ENCODE results near the gene CYTH3.

CYTH3 gene

DNA sequence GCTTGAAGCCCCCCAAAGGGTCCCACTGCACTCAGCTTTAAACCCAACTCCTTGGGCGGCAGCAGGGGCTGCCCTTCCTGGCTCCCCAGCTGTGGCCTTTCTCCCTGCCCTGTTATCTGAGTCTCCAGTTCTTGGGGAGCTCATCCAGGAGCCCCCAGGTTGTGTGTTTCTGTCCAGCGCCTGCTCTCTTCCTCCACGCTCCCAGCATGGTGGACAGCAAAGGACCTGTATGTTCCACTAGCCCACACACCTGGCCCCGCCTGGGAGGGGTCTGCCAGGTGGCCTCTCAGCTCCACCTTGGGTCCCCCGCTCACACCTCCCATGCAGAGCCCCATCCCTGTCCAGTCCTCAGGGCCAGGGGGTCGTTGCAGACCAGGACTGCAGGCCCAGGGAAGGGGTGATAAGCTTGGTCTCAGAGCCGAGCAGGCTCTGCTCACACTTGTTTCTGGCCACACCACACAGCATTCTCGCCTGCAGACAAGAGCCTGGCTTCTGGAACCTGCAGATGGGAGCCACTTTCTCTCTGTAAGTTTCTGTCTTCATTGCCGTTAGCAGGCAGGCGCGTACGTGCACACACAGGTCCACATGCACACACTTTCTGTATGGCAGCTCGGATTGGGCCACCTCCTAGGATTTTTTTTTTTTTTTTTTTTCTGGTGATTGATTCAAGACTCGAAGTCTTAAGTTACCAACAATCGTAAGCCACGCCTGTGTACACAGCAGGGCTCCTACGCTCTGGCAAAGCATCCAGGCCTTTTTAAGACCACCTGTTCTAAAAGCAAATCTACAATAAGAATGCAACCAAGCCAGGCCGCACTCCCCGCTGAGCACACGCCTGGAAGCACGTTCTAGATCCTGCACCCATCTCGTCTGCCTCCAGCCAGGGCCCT is 104.6 kb downstream of the CYTH3 start:
- Histone ChIP-seq H3K4me1 (ENCODE audit: insufficient read depth, poor library complexity, severe bottlenecking) (no peaks in the 10 kb centered on the region), H3K9me3 (ENCODE audit: severe bottlenecking) (no peaks in the 10 kb centered on the region), H3K4me3 (ENCODE audit: severe bottlenecking) (no peak overlapping the region), H3K27me3 (ENCODE audit: insufficient read depth, poor library complexity, severe bottlenecking) (no peaks in the 10 kb centered on the region), H3K27ac (ENCODE audit: poor library complexity, severe bottlenecking) (no peak overlapping the region), H3K36me3 (ENCODE audit: low read depth) (peaks cover 50% of the 10 kb centered on the region)
- ATAC-seq (ENCODE audit: low read depth) (no peak), DNase-seq (ENCODE audit: low spot score) (no peak)
- TF ChIP-seq, protein P1, sequence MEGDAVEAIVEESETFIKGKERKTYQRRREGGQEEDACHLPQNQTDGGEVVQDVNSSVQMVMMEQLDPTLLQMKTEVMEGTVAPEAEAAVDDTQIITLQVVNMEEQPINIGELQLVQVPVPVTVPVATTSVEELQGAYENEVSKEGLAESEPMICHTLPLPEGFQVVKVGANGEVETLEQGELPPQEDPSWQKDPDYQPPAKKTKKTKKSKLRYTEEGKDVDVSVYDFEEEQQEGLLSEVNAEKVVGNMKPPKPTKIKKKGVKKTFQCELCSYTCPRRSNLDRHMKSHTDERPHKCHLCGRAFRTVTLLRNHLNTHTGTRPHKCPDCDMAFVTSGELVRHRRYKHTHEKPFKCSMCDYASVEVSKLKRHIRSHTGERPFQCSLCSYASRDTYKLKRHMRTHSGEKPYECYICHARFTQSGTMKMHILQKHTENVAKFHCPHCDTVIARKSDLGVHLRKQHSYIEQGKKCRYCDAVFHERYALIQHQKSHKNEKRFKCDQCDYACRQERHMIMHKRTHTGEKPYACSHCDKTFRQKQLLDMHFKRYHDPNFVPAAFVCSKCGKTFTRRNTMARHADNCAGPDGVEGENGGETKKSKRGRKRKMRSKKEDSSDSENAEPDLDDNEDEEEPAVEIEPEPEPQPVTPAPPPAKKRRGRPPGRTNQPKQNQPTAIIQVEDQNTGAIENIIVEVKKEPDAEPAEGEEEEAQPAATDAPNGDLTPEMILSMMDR (IDR thresholded peaks at IDR 0.05; ENCODE audit: poor library complexity, severe bottlenecking), result no peak

DNA sequence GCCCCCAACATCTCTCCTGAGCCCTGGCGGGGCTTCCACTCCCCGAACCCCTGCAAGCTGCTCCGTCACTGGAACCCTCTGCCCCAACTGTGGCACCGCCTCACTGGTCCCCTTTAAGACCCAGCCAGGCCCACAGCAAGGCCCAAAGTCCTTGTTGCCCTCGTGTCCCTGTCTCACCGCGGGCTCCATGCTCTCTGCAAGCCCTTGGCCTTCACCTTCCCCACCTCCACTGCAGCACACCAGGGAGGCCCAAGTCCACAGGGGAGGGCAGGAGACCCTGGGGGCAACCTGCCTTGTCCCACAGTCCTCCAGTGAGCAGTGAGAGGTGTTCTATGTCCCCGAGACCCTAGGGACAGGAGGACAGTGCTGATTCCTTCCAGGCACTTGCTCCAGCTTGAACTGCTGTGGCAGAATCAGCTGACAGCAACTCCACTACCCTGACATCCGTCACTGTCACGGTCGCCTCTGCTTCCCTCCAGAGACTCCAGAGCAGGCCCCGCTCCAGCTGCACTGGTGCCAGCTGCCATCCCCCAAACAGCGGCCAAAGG is 105.3 kb downstream of the CYTH3 start:
- H3K4me3 ChIP-seq (ENCODE audit: severe bottlenecking), result no peak overlapping the region
- TF ChIP-seq, protein P1 (IDR thresholded peaks at IDR 0.05; ENCODE audit: poor library complexity, severe bottlenecking), result no peak
- no peaks in the 10 kb centered on the region for H3K4me1 ChIP-seq (ENCODE audit: insufficient read depth, poor library complexity, severe bottlenecking)
- no peaks in the 10 kb centered on the region for H3K27me3 ChIP-seq (ENCODE audit: insufficient read depth, poor library complexity, severe bottlenecking)
- ATAC-seq (ENCODE audit: low read depth) (no peak), DNase-seq (ENCODE audit: low spot score) (no peak)
- H3K36me3 ChIP-seq (ENCODE audit: low read depth), result peaks cover 51% of the 10 kb centered on the region
- H3K9me3 ChIP-seq (ENCODE audit: severe bottlenecking), result no peaks in the 10 kb centered on the region
- no peak overlapping the region for H3K27ac ChIP-seq (ENCODE audit: poor library complexity, severe bottlenecking)

DNA sequence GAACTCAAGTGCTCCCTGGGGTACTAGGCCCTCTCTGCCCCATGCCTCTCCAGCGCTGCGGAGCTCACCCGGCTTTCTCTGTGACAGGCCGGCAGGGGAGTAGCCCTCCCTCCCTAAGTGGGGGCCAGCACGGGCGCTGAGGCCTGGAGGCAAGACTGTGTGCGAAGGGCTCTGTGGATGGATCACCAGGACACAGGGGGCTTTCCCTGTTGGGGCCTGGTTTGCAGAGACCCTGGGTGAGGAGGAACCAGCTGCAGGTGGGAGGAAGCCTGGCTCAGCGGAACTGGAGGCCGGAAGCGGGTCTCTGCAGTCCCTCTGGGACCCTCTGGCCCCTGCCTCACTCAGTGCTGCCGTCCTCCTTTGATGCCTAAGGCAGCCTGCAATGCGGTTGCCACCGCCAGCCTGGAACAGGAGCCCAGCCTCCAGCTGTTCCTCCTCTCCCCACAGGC is 106.0 kb downstream of the CYTH3 start:
- no peak overlapping the region for H3K27ac ChIP-seq (ENCODE audit: poor library complexity, severe bottlenecking)
- H3K36me3 ChIP-seq (ENCODE audit: low read depth), result peaks cover 57% of the 10 kb centered on the region
- no peaks in the 10 kb centered on the region for H3K27me3 ChIP-seq (ENCODE audit: insufficient read depth, poor library complexity, severe bottlenecking)
- ATAC-seq (ENCODE audit: low read depth), result no peak
- no peak for DNase-seq (ENCODE audit: low spot score)
- H3K4me1 ChIP-seq (ENCODE audit: insufficient read depth, poor library complexity, severe bottlenecking), result no peaks in the 10 kb centered on the region
- TF ChIP-seq, protein P1 (IDR thresholded peaks at IDR 0.05; ENCODE audit: poor library complexity, severe bottlenecking), result no peak
- no peak overlapping the region for H3K4me3 ChIP-seq (ENCODE audit: severe bottlenecking)
- no peaks in the 10 kb centered on the region for H3K9me3 ChIP-seq (ENCODE audit: severe bottlenecking)

DNA sequence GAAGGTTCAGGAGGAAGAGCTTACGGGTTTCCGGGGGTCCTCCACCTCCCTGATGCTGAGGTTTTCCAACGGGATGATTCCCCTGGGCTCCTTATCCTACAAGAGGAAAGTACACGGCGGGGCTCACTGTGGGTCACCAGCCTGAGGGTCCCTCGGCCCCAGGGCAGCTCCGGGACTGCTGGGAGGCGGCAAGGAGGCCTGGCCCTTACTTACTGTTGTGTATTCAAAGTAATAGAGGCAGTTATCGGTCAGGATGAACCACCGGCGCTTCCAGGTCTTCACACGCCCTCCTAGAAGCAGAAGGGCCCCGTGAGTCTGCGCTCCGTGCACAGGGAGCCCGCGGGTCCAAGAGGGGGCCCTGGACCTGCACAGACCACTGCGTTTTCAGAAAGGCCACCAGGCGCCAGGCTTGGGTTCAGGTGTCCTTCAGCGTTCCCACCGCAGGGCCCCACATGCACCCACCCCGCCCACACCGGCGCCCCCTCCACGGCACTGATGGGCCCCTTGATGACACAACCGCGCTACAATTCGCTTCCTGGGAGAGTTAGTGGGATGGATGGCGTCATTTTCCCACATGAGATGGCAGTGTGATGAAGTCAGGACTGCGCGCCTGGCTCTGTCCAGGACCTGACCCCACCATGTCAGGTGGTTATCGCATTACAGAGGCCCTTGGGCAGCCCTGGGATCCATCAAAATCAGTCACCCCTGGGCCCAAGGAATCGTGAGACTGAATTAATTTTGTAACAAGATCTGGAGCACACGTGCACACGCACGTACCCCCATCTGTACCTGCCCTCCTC is 106.7 kb downstream of the CYTH3 start:
- Histone ChIP-seq H3K36me3 (ENCODE audit: low read depth) (peaks cover 61% of the 10 kb centered on the region), H3K27me3 (ENCODE audit: insufficient read depth, poor library complexity, severe bottlenecking) (no peaks in the 10 kb centered on the region), H3K9me3 (ENCODE audit: severe bottlenecking) (no peaks in the 10 kb centered on the region), H3K4me3 (ENCODE audit: severe bottlenecking) (no peak overlapping the region), H3K4me1 (ENCODE audit: insufficient read depth, poor library complexity, severe bottlenecking) (no peaks in the 10 kb centered on the region), H3K27ac (ENCODE audit: poor library complexity, severe bottlenecking) (no peak overlapping the region)
- TF ChIP-seq, protein P1 (IDR thresholded peaks at IDR 0.05; ENCODE audit: poor library complexity, severe bottlenecking), result no peak
- DNase-seq (ENCODE audit: low spot score) (no peak), ATAC-seq (ENCODE audit: low read depth) (no peak)

Data from RWPE2 (cell line).